Erythroblast (primary cell): ENCODE measurements around the gene HOXD12.

Experiments
- GATA1 ChIP-seq: IDR thresholded peaks from 2 replicates; pipeline ENCODE4 v1.6.1; 2011; ENCODE audit warnings: low read depth, mild to moderate bottlenecking, control low read depth, low read length, moderate library complexity
- POLR2A ChIP-seq: IDR thresholded peaks from 2 replicates; pipeline ENCODE4 v1.6.1; 2011; ENCODE audit warnings: mild to moderate bottlenecking, low read length

DNA sequence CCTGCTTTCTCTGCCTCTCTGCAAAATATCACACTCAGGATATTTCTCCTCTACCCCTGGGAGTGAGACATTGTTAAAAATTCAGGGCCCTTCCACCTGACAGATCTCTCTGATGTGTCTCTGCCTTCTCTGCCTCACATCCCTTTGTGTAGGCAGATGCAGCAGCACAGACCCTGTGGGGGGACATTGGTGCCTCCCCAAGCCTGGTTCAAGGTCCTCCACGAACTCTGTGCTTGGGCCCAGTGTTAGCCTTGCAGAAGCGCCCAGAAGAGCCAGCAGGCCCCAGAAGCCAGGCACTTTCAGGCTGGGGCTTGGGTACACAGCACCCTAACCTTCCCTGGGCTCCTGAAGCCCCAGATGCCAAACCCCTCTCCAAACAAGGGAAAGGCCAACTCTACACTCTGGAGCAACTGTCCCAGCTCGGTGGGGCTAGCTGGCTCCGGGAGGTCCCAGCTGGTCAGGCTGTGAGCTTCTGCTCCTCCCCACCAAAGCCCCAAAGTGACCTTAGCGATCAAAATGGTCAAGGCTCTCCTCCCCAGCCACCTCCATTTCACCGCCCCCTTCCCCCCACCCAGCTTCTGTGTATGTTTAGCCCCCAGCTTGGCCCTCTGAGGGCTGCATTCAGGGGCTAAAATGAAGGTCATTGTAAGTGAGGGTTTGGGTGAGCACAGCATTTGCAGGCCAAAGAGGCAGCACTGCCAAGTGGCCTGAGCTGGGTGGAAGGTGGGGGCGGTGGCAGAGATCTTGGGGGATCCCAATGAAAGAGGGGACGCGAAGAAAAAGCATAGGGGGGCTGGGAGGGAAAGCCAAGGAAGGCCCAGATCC lies 25.6 kb downstream of the HOXD12 start:
- TF ChIP-seq POLR2A = no peak
- TF ChIP-seq GATA1 = no peak
